Stimulated activated memory B cell treated with anti-CD40 and anti-IgM and Interleukin-4, amounts not matched to agents 10 μg/mL and 1 μg/mL and 100 μg/mL, for 72 hours (primary cell): Measurements from ENCODE around the gene ZNF277.

Experiments
- ATAC-seq: fragments of 150-1000 bp; cut with Tn5 transposase; 2 replicates; pipeline ENCODE4 v1.10.0; 2021
- H3K27ac Mint-ChIP-seq: one replicate; pipeline ENCODE4 v1.8.0; 2022; ENCODE audit warnings: mild to moderate bottlenecking, mixed read lengths
- H3K27me3 Mint-ChIP-seq: one replicate; pipeline ENCODE4 v1.8.0; 2022; ENCODE audit warnings: mixed read lengths
- H3K36me3 Mint-ChIP-seq: one replicate; pipeline ENCODE4 v1.8.0; 2022; ENCODE audit warnings: mixed read lengths
- H3K4me1 Mint-ChIP-seq: one replicate; pipeline ENCODE4 v1.8.0; 2022; ENCODE audit warnings: mixed read lengths
- H3K4me3 Mint-ChIP-seq: one replicate; pipeline ENCODE4 v1.8.0; 2022; ENCODE audit warnings: mild to moderate bottlenecking, moderate library complexity, mixed read lengths
- H3K9me3 Mint-ChIP-seq: one replicate; pipeline ENCODE4 v1.8.0; 2022; ENCODE audit warnings: mixed read lengths

The ZNF277 gene, protein sequence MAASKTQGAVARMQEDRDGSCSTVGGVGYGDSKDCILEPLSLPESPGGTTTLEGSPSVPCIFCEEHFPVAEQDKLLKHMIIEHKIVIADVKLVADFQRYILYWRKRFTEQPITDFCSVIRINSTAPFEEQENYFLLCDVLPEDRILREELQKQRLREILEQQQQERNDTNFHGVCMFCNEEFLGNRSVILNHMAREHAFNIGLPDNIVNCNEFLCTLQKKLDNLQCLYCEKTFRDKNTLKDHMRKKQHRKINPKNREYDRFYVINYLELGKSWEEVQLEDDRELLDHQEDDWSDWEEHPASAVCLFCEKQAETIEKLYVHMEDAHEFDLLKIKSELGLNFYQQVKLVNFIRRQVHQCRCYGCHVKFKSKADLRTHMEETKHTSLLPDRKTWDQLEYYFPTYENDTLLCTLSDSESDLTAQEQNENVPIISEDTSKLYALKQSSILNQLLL

DNA sequence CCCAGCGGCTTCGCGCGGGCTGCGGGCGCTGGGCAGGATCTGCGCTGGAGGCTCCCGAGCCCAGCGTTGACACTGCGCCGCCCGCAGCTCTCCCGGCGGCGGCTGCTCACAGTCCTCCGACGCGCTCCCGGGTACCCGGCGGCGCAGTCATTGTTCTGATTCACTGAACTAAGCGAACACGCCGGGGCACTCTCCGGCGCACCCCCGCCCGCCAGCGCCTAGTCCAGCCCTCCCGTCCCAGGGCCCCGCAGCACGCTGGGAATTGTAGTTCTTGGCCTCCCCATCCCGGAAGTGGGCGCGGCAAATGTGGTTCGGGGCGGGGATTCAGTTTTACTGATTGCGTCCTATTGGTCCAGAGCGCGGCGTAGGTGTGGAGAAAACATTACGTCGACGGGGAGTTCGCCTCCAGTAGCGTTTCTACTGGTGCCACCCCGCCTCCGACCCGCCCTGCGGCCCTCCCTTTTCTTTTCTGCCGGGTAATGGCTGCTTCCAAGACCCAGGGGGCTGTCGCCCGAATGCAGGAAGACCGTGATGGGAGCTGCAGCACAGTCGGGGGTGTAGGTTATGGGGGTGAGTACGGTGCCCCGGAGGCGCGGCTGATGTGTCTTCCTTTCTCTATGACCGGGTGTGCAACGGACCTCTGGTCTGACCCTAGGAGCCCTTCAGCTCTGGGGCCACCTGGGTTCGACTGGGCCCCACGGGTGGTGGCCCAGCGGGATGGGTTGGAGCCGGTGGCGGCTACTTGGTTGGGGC lies at the start of gene ZNF277, which contains the start of gene DOCK4:
TSS of gene ZNF277 (plus strand) at position 458 of the 753 bp plus-strand sequence. CDS start at position 480, 22 bp downstream.
TSS of gene DOCK4 (minus strand) at position 162 of the 753 bp plus-strand sequence. CDS start 261 bp downstream, outside the sequence.
- no peaks in the 10 kb centered on the region for H3K9me3 Mint-ChIP-seq

DNA sequence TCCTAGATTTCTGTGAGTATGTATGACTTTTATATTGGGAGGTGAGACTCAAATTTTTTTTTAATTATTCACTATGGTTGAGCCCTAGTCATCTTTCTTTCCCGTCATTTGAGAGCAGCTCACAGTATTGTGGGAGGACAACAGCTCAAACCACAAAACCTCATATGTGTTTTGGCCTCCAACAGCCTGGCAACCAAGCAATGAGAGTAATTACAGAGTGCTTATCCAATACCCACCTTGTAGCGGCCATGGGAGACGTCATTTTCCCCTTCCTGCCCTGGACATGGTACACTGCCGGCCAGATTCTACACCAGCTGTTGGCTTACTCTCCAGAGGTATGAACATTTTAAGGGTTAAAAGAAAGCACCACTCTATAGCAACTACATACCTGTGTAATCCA lies 49.4 kb upstream of the ZNF277 start:
- no peaks in the 10 kb centered on the region for H3K9me3 Mint-ChIP-seq
- no peaks in the 10 kb centered on the region for H3K36me3 Mint-ChIP-seq
- H3K27ac Mint-ChIP-seq = no peak overlapping the region
- H3K4me1 Mint-ChIP-seq = peaks cover 7% of the 10 kb centered on the region
- no peaks in the 10 kb centered on the region for H3K27me3 Mint-ChIP-seq
- no peak overlapping the region for H3K4me3 Mint-ChIP-seq
- no peak for ATAC-seq

More for the DNA sequence above, at the start of gene ZNF277, which contains the start of gene DOCK4:
- H3K4me1 Mint-ChIP-seq = peaks cover 35% of the 10 kb centered on the region
- H3K36me3 Mint-ChIP-seq = peaks cover 6% of the 10 kb centered on the region
- ATAC-seq = peak; percentile 98
- H3K27ac Mint-ChIP-seq = peak within 1 kb of the TSS; percentile 84
- peak within 1 kb of the TSS; percentile 93 for H3K4me3 Mint-ChIP-seq
- peaks cover 29% of the 10 kb centered on the region for H3K27me3 Mint-ChIP-seq

DNA sequence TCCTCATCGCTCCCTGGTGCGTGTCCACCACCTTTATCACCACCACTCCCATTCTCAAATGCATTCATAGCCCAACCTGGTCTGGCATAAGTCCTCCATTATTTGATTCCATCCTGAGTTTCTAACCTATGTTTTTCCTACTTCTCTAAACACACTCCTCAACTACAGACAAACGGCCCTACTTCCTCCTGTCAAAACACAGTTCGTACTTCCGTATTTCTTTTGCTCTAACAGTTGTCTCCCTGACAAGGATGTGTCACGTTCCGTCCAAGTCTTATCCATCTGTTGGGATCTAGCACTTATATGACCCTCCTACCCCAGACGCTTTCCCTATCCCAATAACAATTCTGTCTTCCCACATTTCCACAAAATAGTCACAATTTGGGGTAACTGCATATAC lies 47.1 kb upstream of the ZNF277 start:
- ATAC-seq = no peak
- H3K27me3 Mint-ChIP-seq = no peaks in the 10 kb centered on the region
- H3K4me1 Mint-ChIP-seq = peaks cover 7% of the 10 kb centered on the region
- H3K27ac Mint-ChIP-seq = no peak overlapping the region
- no peak overlapping the region for H3K4me3 Mint-ChIP-seq
- no peaks in the 10 kb centered on the region for H3K36me3 Mint-ChIP-seq
- H3K9me3 Mint-ChIP-seq = no peaks in the 10 kb centered on the region

DNA sequence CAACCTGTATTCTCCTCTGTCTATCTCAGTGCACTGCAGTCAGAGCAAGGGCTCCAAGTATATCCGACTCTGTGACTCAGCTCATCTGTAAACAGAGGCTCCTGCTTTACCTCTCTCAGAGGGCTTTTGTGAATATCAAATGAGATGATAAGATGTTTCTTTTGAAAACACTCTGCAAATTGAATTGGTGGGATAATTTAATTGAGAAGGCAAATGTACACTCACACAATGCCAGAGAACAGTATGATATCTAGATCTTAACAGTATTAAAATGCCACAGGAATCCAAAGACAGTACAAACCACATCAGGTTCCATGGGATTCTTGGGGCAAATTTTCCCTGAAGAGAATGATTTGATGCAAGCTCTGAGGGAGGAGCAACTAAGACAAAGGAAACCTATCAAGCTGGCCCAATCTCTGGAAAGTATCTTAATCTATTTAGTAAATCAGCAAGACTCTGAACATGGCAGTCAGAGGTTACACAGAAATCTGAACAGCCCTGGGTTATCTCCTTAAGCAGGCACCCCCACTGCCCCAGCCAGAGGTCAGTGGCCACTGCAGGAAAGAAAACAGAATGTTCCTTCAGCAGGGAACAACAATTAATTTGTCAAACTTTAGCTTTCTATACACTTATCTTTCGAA lies 46.2 kb upstream of the ZNF277 start:
- no peak for ATAC-seq
- H3K36me3 Mint-ChIP-seq = no peaks in the 10 kb centered on the region

DNA sequence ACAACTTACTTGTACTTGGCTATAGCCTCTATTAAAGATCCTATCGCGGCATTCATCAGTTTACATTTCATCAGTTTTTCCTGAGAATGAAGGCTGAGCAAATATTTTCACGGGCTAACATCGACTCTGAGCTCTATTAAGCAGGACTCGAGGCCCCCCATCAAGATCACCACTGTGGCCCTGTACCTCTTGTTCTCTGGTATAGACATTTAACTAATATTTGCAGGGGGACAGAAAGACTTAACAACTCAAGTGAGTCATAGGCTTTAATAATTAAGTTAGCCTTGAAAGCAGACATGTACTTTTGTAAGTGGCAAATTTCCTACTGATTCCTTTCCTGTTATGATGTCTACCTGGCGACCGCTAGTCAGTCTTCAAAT lies 45.7 kb upstream of the ZNF277 start:
- Mint-ChIP-seq H3K27me3 (no peaks in the 10 kb centered on the region), H3K4me1 (peaks cover 7% of the 10 kb centered on the region), H3K4me3 (no peak overlapping the region), H3K36me3 (no peaks in the 10 kb centered on the region), H3K27ac (no peak overlapping the region), H3K9me3 (no peaks in the 10 kb centered on the region)
- ATAC-seq = no peak

More for the DNA sequence above, 46.2 kb upstream of the ZNF277 start:
- Mint-ChIP-seq H3K9me3 (no peaks in the 10 kb centered on the region), H3K27me3 (no peaks in the 10 kb centered on the region), H3K27ac (no peak overlapping the region), H3K4me3 (no peak overlapping the region), H3K4me1 (peaks cover 7% of the 10 kb centered on the region)

DNA sequence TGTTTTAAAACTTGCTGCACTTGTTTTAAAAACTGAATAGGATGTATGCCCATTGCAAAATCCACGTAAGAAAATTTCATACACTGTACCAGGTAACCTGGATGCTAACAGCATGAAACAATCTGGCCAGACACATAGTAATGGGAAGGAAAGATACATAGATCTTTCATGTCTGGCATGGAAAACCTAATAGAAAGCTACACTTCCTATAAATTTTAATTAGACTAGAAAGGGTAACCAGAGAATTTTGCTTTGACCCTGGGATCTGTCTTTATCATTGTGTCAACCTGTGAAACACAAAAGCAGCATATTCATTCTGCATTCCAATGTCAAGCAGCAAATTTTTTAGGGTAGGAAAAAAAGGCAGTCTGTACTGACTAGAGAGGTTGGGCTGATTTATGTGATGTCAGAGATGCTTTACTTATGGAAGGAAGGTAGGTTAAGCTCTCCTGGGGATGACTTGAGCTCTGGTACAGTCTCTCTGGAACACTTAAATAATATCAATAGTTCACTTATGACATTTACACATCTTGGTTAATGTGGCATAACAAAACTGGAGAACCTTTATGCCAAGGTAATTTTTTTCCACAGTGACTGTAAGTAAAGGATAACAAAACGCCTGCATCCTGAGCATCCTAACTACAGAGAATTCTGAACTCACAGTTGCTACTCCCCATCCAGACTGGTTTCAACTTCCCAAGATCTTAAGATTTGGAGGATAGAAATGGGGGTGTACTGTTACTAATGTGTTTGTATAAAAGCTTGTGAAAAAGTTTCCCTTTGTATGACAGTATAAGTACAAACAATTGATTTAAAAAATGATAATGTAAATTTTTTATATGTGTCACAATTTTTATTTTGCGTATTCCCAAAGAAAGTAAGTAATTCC lies 45.0 kb upstream of the ZNF277 start:
- H3K4me3 Mint-ChIP-seq = no peak overlapping the region
- H3K27me3 Mint-ChIP-seq = no peaks in the 10 kb centered on the region
- H3K27ac Mint-ChIP-seq = no peak overlapping the region
- no peaks in the 10 kb centered on the region for H3K9me3 Mint-ChIP-seq
- H3K4me1 Mint-ChIP-seq = peaks cover 7% of the 10 kb centered on the region
- no peaks in the 10 kb centered on the region for H3K36me3 Mint-ChIP-seq
- ATAC-seq = no peak

DNA sequence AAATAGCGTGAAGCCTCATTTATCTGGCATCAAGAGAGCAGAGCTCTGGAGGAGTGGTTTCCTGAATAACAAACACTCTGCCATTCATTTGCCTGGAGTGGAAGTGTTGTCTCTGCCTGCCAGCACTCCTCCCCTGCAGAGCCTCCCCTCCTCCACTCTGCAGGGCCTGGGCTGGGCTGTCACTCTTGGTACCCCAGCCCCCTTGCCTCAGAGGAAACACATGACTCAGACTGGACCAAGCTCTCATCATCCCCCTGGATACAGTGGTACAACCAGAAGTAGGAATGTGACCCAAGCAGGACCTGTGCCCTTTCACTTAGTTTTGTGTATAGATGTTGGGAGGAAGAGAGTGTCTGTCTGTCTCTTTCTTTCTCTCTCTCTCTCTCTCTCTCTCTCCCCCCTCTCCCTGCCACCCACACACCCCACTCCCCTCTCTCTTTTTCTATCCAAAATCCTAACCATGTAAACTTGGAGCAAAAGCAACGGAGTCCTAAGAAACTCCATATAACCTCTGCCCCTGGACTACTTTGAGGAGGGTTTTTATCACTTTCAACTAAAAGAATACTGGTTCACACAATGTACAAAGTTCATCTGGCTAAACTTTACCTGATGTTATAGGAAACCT lies 44.2 kb upstream of the ZNF277 start:
- H3K27ac Mint-ChIP-seq = no peak overlapping the region
- ATAC-seq = peak; percentile 42

DNA sequence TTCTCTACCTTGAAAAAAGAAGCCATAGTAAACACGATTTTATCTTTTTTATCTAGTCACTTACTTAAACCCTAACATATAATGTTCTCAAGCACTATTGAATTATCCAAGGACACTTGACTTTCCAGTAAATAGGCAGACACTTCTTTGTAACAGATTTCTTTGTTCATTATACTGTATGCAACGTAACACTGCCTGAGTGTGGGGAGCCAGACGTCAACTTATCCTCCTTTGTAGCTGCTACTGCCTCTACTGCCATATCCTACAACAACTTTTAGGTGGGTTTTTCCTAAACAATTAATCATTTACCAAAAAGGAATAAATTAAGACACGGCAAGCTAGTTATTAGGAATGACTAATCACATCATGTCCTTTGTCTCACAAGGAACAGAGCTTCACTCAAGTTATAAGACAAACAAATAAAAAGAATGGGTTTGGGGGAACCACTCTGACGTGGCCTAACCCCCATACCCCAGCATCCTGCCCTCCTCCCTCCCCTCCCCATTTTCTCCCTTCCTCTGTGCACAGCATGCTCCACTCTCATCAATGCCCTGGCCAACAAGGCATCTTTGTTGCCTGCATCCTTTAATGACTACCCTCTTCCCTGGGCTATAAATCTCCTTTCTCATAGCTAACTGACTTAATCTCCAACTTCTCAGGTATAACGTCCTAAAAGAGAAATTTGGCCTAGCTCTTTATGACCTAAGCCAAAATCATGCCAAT lies 43.5 kb upstream of the ZNF277 start:
- H3K9me3 Mint-ChIP-seq = no peaks in the 10 kb centered on the region
- no peak overlapping the region for H3K4me3 Mint-ChIP-seq
- ATAC-seq = no peak
- H3K27ac Mint-ChIP-seq = no peak overlapping the region
- H3K27me3 Mint-ChIP-seq = no peaks in the 10 kb centered on the region
- H3K4me1 Mint-ChIP-seq = peaks cover 7% of the 10 kb centered on the region
- no peaks in the 10 kb centered on the region for H3K36me3 Mint-ChIP-seq

More for the DNA sequence above, 44.2 kb upstream of the ZNF277 start:
- Mint-ChIP-seq H3K27me3 (no peaks in the 10 kb centered on the region), H3K9me3 (no peaks in the 10 kb centered on the region), H3K4me3 (no peak overlapping the region), H3K4me1 (peaks cover 7% of the 10 kb centered on the region), H3K36me3 (no peaks in the 10 kb centered on the region)

DNA sequence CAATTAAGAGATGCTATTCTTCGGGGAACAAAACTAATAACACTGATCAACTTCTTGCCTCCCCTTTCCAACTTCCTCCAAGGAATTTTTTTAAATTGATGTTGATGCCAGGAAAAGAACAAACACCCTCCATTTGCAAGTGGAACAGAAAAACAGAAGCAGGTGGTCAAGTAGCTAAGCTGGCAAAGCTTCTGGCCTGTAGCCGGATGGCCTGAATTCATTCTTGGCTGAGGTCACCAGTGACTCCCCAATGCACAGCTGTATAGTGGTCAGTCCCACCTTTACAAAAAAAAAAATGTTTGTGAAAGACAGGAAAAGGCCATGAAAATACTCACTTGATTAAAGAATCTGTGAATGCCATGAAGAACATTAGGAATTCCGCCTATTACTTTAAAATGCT lies 39.3 kb upstream of the ZNF277 start:
- H3K9me3 Mint-ChIP-seq = no peaks in the 10 kb centered on the region
- H3K4me3 Mint-ChIP-seq = no peak overlapping the region
- no peaks in the 10 kb centered on the region for H3K4me1 Mint-ChIP-seq
- no peak overlapping the region for H3K27ac Mint-ChIP-seq
- H3K36me3 Mint-ChIP-seq = no peaks in the 10 kb centered on the region
- no peak for ATAC-seq
- H3K27me3 Mint-ChIP-seq = peaks cover 9% of the 10 kb centered on the region

DNA sequence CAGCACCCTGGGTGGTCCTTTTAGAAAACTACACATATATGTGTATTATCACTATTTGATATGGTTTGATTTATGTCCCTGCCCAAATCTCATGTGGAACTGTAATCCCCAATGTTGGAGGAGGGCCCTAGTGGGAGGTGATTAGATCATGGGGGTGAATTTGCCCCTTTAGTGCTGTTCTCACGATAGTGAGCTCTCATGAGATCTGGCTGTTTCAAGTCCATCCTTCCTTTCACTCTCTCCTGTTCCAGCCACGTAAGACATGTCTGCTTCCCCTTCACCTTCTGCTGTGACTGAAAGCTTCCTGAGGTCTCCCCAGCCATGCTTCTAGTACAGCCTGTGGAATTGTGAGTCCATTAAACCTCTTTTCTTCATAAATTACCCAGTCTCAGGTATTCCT lies 37.6 kb upstream of the ZNF277 start:
- H3K4me1 Mint-ChIP-seq = no peaks in the 10 kb centered on the region
- H3K4me3 Mint-ChIP-seq = no peak overlapping the region
- peaks cover 16% of the 10 kb centered on the region for H3K27me3 Mint-ChIP-seq
- H3K9me3 Mint-ChIP-seq = no peaks in the 10 kb centered on the region
- ATAC-seq = no peak
- H3K36me3 Mint-ChIP-seq = no peaks in the 10 kb centered on the region
- H3K27ac Mint-ChIP-seq = no peak overlapping the region

DNA sequence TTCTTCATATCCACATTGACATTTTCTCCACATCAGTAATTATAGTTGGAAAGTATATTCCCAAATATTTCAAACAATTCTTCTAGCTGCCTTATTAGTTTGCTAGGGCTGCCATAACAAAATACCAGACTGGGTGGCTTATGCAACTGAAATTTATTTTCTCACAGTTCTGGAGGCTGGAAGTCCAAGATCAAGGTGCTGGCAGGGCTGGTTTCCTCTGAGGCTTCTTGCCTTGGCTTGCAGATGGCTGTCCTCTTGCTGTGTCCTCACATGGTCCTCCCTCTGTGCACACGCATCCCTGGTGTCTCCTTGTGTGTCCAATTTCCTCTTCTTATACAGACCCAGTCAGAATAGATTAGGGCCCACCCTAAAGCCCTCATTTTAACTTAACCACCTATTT lies 34.8 kb upstream of the ZNF277 start:
- ATAC-seq = no peak
- Mint-ChIP-seq H3K9me3 (no peaks in the 10 kb centered on the region), H3K4me1 (no peaks in the 10 kb centered on the region), H3K27me3 (peaks cover 39% of the 10 kb centered on the region), H3K4me3 (no peak overlapping the region), H3K27ac (no peak overlapping the region), H3K36me3 (no peaks in the 10 kb centered on the region)

DNA sequence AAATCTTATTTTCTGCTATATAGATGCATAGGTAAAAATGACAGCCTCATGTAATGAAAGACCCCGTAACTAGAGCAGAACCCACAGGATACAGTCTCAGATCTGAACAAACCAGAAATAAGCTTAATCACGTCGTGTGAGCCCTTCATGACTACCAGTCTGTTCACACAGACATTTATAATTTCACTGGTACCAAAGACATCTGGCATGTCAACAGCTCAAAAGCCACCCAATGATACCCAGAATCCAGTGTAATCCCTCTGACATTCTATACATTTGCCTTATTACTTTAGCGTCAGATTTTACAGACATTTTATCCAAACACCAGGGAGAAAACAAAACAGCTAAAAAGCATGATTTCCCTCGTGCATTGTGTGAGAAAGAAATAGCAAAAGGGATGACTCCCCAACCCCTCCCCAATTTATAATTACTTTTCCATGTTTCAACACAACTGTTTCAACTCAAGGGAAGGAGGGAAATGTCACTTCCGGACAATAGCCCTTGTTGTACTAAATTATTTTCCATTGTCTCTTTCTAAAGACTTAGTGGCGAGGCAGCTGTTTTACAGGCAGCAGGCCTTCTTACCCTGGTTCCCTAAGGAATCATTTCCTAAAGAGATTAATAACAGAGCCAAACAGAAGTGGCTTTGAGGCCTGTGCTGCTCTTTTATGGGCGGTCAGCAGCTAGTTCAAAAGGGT lies 33.5 kb upstream of the ZNF277 start:
- no peak overlapping the region for H3K4me3 Mint-ChIP-seq
- H3K4me1 Mint-ChIP-seq = no peaks in the 10 kb centered on the region
- ATAC-seq = no peak
- H3K36me3 Mint-ChIP-seq = no peaks in the 10 kb centered on the region
- peaks cover 39% of the 10 kb centered on the region for H3K27me3 Mint-ChIP-seq
- H3K9me3 Mint-ChIP-seq = no peaks in the 10 kb centered on the region
- no peak overlapping the region for H3K27ac Mint-ChIP-seq

DNA sequence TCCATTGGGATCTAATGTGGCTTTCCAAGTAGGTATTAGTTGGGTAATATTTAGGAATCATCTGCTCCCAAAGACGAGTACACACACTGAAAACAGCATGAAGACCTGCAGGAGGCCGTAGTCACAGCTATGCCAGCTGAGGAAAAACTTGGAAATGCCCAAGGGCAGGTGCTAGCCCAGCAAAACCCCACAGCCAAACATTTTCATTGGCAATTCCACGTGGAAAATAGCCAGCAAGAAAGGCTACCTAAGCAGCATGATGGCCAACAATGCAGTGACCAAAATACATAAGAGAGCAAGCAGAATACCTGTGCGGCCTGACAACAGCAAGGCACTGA lies 33.0 kb upstream of the ZNF277 start:
- H3K4me3 Mint-ChIP-seq = no peak overlapping the region
- H3K27me3 Mint-ChIP-seq = peaks cover 39% of the 10 kb centered on the region
- no peaks in the 10 kb centered on the region for H3K4me1 Mint-ChIP-seq
- H3K9me3 Mint-ChIP-seq = no peaks in the 10 kb centered on the region
- H3K27ac Mint-ChIP-seq = no peak overlapping the region
- no peaks in the 10 kb centered on the region for H3K36me3 Mint-ChIP-seq
- no peak for ATAC-seq
